ENCODE data around the gene GPR15. TPM values are rescaled to one million over a fixed set of nuclear protein-coding genes. Genes with fewer than 3 reads are reported as not detected.

GPR15 gene
- total RNA-seq, 4 donors from 2014 or later = not detected

- Histone ChIP-seq H3K27ac (peak overlapping the region; percentile 96 to 97), H3K27me3 (no peaks in the 10 kb centered on the region), H3K4me3 (peak overlapping the region; percentile 73 to 77), H3K4me1 (peaks cover 0 to 18% of the 10 kb centered on the region in 2 donors), H3K36me3 (no peaks in the 10 kb centered on the region), H3K9me3 (no peaks in the 10 kb centered on the region)
- TF ChIP-seq POLR2A (IDR thresholded peaks at IDR 0.05) = no peak
- no peak for TF ChIP-seq CTCF (IDR thresholded peaks at IDR 0.05)
- intact Hi-C loops (cut with DNase I; ENCODE audit: low total_unique reads) = no loop called here
- peak; percentile 16 to 34 for DNase-seq
These were observed 9.8 kb upstream of the GPR15 start for GRCh38 chr3:98521897-98522543.

GRCh38 chr3:98522544-98523281, 9.1 kb upstream of the GPR15 start, which contains the start of gene CLDND1:
CLDND1 (minus strand) TSS chr3:98522902; CDS start chr3:98521424, 1,478 bp downstream.
- intact Hi-C loops (cut with DNase I; ENCODE audit: low total_unique reads) = no loop called here
- Histone ChIP-seq H3K27ac (peak within 1 kb of the TSS; percentile 96 to 97), H3K4me1 (peaks cover 0 to 18% of the 10 kb centered on the region in 2 donors), H3K36me3 (no peaks in the 10 kb centered on the region), H3K9me3 (no peaks in the 10 kb centered on the region), H3K4me3 (peak within 1 kb of the TSS; percentile 73 to 77), H3K27me3 (no peaks in the 10 kb centered on the region)
- TF ChIP-seq CTCF (IDR thresholded peaks at IDR 0.05) = peak in 1 of 4 experiments; percentile 4
- peak; percentile 79 to 92 for TF ChIP-seq POLR2A (IDR thresholded peaks at IDR 0.05)
- DNase-seq = peak; percentile 97 to 98

GRCh38 chr3:98525494-98525893, 6.3 kb upstream of the GPR15 start:
- TF ChIP-seq POLR2A (IDR thresholded peaks at IDR 0.05) = no peak
- TF ChIP-seq CTCF (IDR thresholded peaks at IDR 0.05) = no peak
- intact Hi-C loops (cut with DNase I; ENCODE audit: low total_unique reads) = no loop called here

GRCh38 chr3:98528474-98529346, 3.1 kb upstream of the GPR15 start:
- H3K9me3 ChIP-seq = no peaks in the 10 kb centered on the region
- TF ChIP-seq CTCF (IDR thresholded peaks at IDR 0.05) (no peak), POLR2A (IDR thresholded peaks at IDR 0.05) (no peak)
- H3K36me3 ChIP-seq = no peaks in the 10 kb centered on the region
- no peak overlapping the region for H3K27ac ChIP-seq
- intact Hi-C loops (cut with DNase I; ENCODE audit: low total_unique reads) = no loop called here
- no peaks in the 10 kb centered on the region for H3K4me1 ChIP-seq
- DNase-seq = no peak
- no peak overlapping the region for H3K4me3 ChIP-seq
- no peaks in the 10 kb centered on the region for H3K27me3 ChIP-seq

More at GRCh38 chr3:98525494-98525893, 6.3 kb upstream of the GPR15 start:
- no peak for DNase-seq
- Histone ChIP-seq H3K4me1 (peaks cover 0 to 7% of the 10 kb centered on the region in 2 donors), H3K36me3 (no peaks in the 10 kb centered on the region), H3K27me3 (no peaks in the 10 kb centered on the region), H3K9me3 (no peaks in the 10 kb centered on the region), H3K4me3 (no peak overlapping the region), H3K27ac (no peak overlapping the region)
